ACC112 (cell line): ENCODE data around the gene KLHL29.

Experiments
- H2AFZ ChIP-seq: fragments of 200-600 bp; sonication (generic); one replicate; pipeline ENCODE4 v1.6.0; 2017; ENCODE audit warnings: antibody characterized with exemption, low read length; ENCODE audit not compliant: unreplicated experiment
- H3K27ac ChIP-seq: fragments of 200-600 bp; sonication (generic); 2 replicates; pipeline ENCODE4 v1.5.1; 2014; ENCODE audit warnings: low read depth, mild to moderate bottlenecking, antibody characterized with exemption, low read length, moderate library complexity
- H3K27me3 ChIP-seq: fragments of 200-600 bp; sonication (generic); 2 replicates; pipeline ENCODE4 v1.6.1; 2014; ENCODE audit warnings: mild to moderate bottlenecking, antibody characterized with exemption, low read length, moderate library complexity, mixed read lengths; ENCODE audit not compliant: insufficient read depth
- H3K36me3 ChIP-seq: fragments of 200-600 bp; sonication (generic); 2 replicates; pipeline ENCODE4 v1.6.1; 2016; ENCODE audit warnings: mild to moderate bottlenecking, antibody characterized with exemption, low read length, moderate library complexity, mixed read lengths; ENCODE audit not compliant: insufficient read depth
- H3K4me1 ChIP-seq: fragments of 200-600 bp; sonication (generic); one replicate; pipeline ENCODE4 v1.6.1; 2016; ENCODE audit warnings: low read length, mixed read lengths; ENCODE audit not compliant: insufficient read depth, unreplicated experiment, control insufficient read depth
- H3K4me3 ChIP-seq: fragments of 200-600 bp; sonication (generic); 2 replicates; pipeline ENCODE4 v1.5.1; 2014; ENCODE audit warnings: mild to moderate bottlenecking, low read depth, low read length
- H3K79me2 ChIP-seq: fragments of 200-600 bp; sonication (generic); one replicate; pipeline ENCODE4 v1.6.0; 2016; ENCODE audit warnings: low read length; ENCODE audit not compliant: control insufficient read depth, unreplicated experiment, insufficient read depth

KLHL29 gene

GRCh38 chr2:23484767-23485166, 99.8 kb downstream of the KLHL29 start:
- no peaks in the 10 kb centered on the region for H3K36me3 ChIP-seq
- H3K27ac ChIP-seq: no peak overlapping the region
- no peak overlapping the region for H3K4me3 ChIP-seq
- peaks cover 12% of the 10 kb centered on the region for H3K4me1 ChIP-seq
- H2AFZ ChIP-seq: no peak overlapping the region
- H3K79me2 ChIP-seq: no peaks in the 10 kb centered on the region
- H3K27me3 ChIP-seq: no peaks in the 10 kb centered on the region

- Histone ChIP-seq H3K4me1 (peaks cover 11% of the 10 kb centered on the region), H3K27me3 (no peaks in the 10 kb centered on the region), H3K79me2 (no peaks in the 10 kb centered on the region), H3K36me3 (no peaks in the 10 kb centered on the region), H3K4me3 (no peak overlapping the region), H3K27ac (no peak overlapping the region), H2AFZ (no peak overlapping the region)
Measured at GRCh38 chr2:23485261-23485660, 100.3 kb downstream of the KLHL29 start.

- H3K27me3 ChIP-seq: no peaks in the 10 kb centered on the region
- no peak overlapping the region for H2AFZ ChIP-seq
- no peak overlapping the region for H3K27ac ChIP-seq
- H3K4me1 ChIP-seq: peaks cover 3% of the 10 kb centered on the region
- H3K79me2 ChIP-seq: no peaks in the 10 kb centered on the region
- no peak overlapping the region for H3K4me3 ChIP-seq
- H3K36me3 ChIP-seq: no peaks in the 10 kb centered on the region
Measured at GRCh38 chr2:23485841-23486683, 101.1 kb downstream of the KLHL29 start.

- H3K27ac ChIP-seq: no peak overlapping the region
- H3K36me3 ChIP-seq: no peaks in the 10 kb centered on the region
- H3K4me1 ChIP-seq: no peaks in the 10 kb centered on the region
Measured at GRCh38 chr2:23486684-23487075, 101.7 kb downstream of the KLHL29 start.

DNA sequence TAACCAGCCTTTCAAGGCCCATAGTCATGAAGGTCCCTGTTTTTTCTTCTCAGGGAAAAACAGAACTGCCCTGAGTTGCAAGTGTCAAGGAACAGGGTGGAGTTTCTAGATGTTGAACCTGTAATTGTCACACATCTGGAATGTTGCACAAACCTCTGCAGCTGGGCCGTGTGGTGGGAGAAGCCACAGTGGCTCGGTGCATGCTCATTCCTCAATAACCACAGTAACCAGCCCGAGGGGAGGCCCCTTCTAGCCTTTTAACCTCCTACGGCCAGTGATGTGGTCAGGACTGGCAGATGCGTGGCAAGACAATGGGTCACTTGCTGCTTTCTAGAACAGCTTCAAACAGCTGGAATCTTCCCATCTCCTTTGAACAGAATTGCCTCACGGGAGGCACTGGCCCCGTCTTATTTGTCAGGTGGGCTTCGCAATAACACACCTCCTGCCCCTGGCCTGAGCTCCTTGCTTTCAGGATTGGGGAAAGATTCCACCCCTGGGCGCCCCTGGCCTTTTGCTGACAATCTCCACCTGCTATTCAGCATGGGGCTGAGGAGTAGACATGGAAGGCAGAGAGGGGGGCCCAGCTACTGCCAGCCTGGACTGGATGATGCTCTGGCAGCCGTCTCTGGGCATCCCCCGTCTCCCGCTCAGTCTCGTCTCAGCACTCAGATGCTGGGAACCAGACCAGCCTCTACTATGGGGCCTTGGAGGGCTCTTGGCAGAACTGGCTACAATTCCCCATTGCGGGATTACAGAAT, 102.9 kb downstream of the KLHL29 start:
- Histone ChIP-seq H3K27me3 (no peaks in the 10 kb centered on the region), H3K4me3 (no peak overlapping the region), H3K79me2 (no peaks in the 10 kb centered on the region), H3K4me1 (no peaks in the 10 kb centered on the region), H3K27ac (no peak overlapping the region), H2AFZ (no peak overlapping the region), H3K36me3 (no peaks in the 10 kb centered on the region)

More at GRCh38 chr2:23486684-23487075, 101.7 kb downstream of the KLHL29 start:
- no peak overlapping the region for H2AFZ ChIP-seq
- no peaks in the 10 kb centered on the region for H3K27me3 ChIP-seq
- no peaks in the 10 kb centered on the region for H3K79me2 ChIP-seq
- H3K4me3 ChIP-seq: no peak overlapping the region

- Histone ChIP-seq H3K36me3 (no peaks in the 10 kb centered on the region), H3K27ac (no peak overlapping the region), H2AFZ (no peak overlapping the region), H3K4me1 (no peaks in the 10 kb centered on the region), H3K79me2 (no peaks in the 10 kb centered on the region), H3K27me3 (no peaks in the 10 kb centered on the region), H3K4me3 (no peak overlapping the region)
Measured at GRCh38 chr2:23488584-23488983, 103.6 kb downstream of the KLHL29 start.

GRCh38 chr2:23489471-23490322, 104.7 kb downstream of the KLHL29 start:
- Histone ChIP-seq H2AFZ (no peak overlapping the region), H3K4me1 (no peaks in the 10 kb centered on the region), H3K27ac (no peak overlapping the region), H3K36me3 (no peaks in the 10 kb centered on the region), H3K4me3 (no peak overlapping the region), H3K27me3 (no peaks in the 10 kb centered on the region), H3K79me2 (no peaks in the 10 kb centered on the region)

DNA sequence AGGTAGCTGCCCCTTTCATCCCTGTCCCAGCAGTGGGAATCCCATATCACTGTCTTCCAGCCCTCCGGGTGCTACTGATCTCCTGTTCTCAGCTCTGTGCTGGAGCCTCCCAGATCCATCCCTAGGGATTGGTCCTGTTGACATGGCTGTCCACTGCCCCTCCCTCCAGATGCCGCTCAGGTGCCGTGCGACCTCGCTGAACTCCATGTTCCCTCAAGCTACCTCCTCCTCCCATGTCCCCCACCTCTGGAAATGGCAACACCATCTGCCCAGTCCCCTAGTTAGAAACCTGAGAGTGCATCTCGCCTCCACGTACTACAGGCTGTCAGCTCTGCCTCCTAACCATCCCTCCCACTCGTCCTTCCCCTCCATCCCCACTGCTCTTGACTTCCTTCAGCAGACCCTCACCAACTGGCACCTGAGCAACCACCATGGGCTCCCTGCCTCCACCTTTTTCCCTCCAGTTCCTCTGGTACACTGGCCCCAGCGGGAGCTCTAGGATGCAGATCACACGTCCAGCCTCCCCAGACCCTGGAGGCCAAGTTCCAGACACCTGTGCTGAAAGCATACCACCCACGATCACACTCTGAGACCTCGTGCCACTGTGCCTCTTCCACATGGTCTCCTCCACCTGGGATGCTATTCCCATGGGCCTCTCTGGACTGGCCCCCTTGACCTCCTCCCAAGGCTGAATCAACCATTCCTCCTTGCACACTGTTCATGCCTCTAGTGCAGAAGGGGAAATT, 106.8 kb downstream of the KLHL29 start:
- Histone ChIP-seq H3K4me3 (no peak overlapping the region), H3K27me3 (no peaks in the 10 kb centered on the region), H3K27ac (no peak overlapping the region), H2AFZ (no peak overlapping the region), H3K4me1 (peaks cover 5% of the 10 kb centered on the region), H3K79me2 (no peaks in the 10 kb centered on the region), H3K36me3 (no peaks in the 10 kb centered on the region)

- no peak overlapping the region for H3K27ac ChIP-seq
- H3K4me1 ChIP-seq: peaks cover 9% of the 10 kb centered on the region
- H3K27me3 ChIP-seq: no peaks in the 10 kb centered on the region
- no peaks in the 10 kb centered on the region for H3K36me3 ChIP-seq
- H2AFZ ChIP-seq: no peak overlapping the region
- no peaks in the 10 kb centered on the region for H3K79me2 ChIP-seq
- no peak overlapping the region for H3K4me3 ChIP-seq
Measured at GRCh38 chr2:23492337-23492675, 107.3 kb downstream of the KLHL29 start.

DNA sequence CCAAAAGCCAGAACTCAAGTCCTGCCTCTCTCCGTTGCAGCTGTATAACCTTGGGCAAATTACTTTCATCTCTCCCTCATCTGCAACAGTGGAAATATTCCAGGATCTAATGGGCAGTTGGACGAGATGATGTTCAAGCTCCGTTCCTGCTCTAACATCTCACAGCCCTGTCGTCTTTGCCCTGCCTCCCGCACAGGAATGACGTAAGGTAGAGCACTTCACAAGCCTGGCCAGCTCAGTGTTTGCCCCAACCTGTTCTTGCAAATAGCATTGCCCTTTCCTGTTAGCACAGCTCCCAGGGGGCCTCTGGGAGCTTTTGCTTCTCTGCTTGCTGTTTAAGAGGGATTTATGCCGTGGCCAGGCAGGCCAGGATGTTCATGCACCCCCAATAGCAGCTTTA, 107.9 kb downstream of the KLHL29 start:
- no peak overlapping the region for H3K27ac ChIP-seq
- H3K4me3 ChIP-seq: no peak overlapping the region
- no peak overlapping the region for H2AFZ ChIP-seq
- peaks cover 15% of the 10 kb centered on the region for H3K4me1 ChIP-seq
- no peaks in the 10 kb centered on the region for H3K27me3 ChIP-seq
- H3K36me3 ChIP-seq: no peaks in the 10 kb centered on the region
- no peaks in the 10 kb centered on the region for H3K79me2 ChIP-seq
